Heart left ventricle (tissue), 13 donors: ENCODE results near the gene C22orf42.
"Not testable (repeated sequence)": the region's sequence is repeated elsewhere in the genome, so short reads cannot be mapped to it uniquely, and the experiment has no call there.

Experiments
- CTCF ChIP-seq, 12 donors: fragments of 200-600 bp; sonication (generic) in 4 of 12; IDR thresholded peaks; one replicate each; pipeline versions ENCODE4 v1.5.0 to v1.8.0; 2018 to 2022; ENCODE audit warnings: antibody characterized with exemption in 12 of 12, mild to moderate bottlenecking in 5 of 12
- POLR2A ChIP-seq, 2 donors: fragments of 450-650 bp; IDR thresholded peaks; one replicate each; pipeline ENCODE4 v1.6.1; 2017; ENCODE audit warnings: antibody characterized with exemption in 2 of 2, mild to moderate bottlenecking in 2 of 2, moderate library complexity in 2 of 2
- donor health status: ischemic (EF 13 %, LVEDD 7.1; RV severe dilation, severe dysfunction).
- donor health status: DM: no; HTN: yes; CAD: no.
- donor health status: DM: no; HTN: no; CAD: no.
- donor health status: ischemic (EF 25% LVEDD 6.9; RV normal size, moderate dysfunction).
- donor health status: ischemic (EF 25% LVEDD 5.7; RV mildly dilated, moderate dysfunction).
- donor health status: ischemic (EF 35%, LVEDD 5.7; RV mildly dilated, moderate dysfunction).
- donor health status: nonischemic (EF 11% LVEDD 7.7; RV severe dilation, severe dysfunction).
- donor health status: DM: yes; HTN: yes; CAD: no.
- donor health status: PGD.
- donor health status: ischemic (EF 29% LVEDD 5.4; RV normal size, mild dysfunction).
- donor health status: nonischemic (EF 23%, LVEDD 6.1; RV moderate dilation, normal function).

- not testable (repeated sequence) for TF ChIP-seq CTCF, POLR2A (IDR thresholded peaks at IDR 0.05)
These were observed 24.3 kb downstream of the C22orf42 start for GRCh38 chr22:32134796-32135195.
